Spinal cord (tissue), 10 donors: ENCODE data around the gene ZNF215. TPM values are rescaled to one million over a fixed set of nuclear protein-coding genes. Genes with fewer than 3 reads are reported as not detected.
"Not testable (repeated sequence)": the region's sequence is repeated elsewhere in the genome, so short reads cannot be mapped to it uniquely, and the experiment has no call there.

ENCODE experiments used
- DNase-seq, 6 donors: peaks; one replicate each; pipeline versions ENCODE4 v3.0.0 to v3.0.0-alpha.2; 2013 to 2015; ENCODE audit warnings: low spot score in 6 of 6, low read depth in 4 of 6
- H3K27ac ChIP-seq: one replicate; pipeline ENCODE4 v1.5.1; 2013; ENCODE audit warnings: low read depth, low read length, control low read depth
- H3K27me3 ChIP-seq: one replicate; pipeline ENCODE4 v1.6.1; 2013; ENCODE audit warnings: low read length; ENCODE audit not compliant: control insufficient read depth, insufficient read depth
- H3K36me3 ChIP-seq: one replicate; pipeline ENCODE4 v1.6.1; 2013; ENCODE audit warnings: low read length; ENCODE audit not compliant: control insufficient read depth, insufficient read depth
- H3K4me1 ChIP-seq: one replicate; pipeline ENCODE4 v1.6.1; 2013; ENCODE audit warnings: low read length; ENCODE audit not compliant: control insufficient read depth, insufficient read depth
- H3K4me3 ChIP-seq: one replicate; pipeline ENCODE4 v1.5.1; 2013; ENCODE audit warnings: low read depth, low read length, control low read depth
- H3K9me3 ChIP-seq: one replicate; pipeline ENCODE4 v1.6.1; 2013; ENCODE audit warnings: low read length; ENCODE audit not compliant: control insufficient read depth, insufficient read depth
- WGBS: methylation state at CpG from one replicate; pipeline ENCODE4 v1.1.5; 2013; ENCODE audit warnings: missing lambda C conversion rate; ENCODE audit not compliant: insufficient coverage; 5-methylcytosine and 5-hydroxymethylcytosine counted together
- polyA plus RNA-seq, 2 donors: library from polyadenylated mRNA; unstranded; fragments of 120-200 nt; gene quantifications; one replicate each; pipeline ENCODE4 v1.2.1, GENCODE V29; 2013; ENCODE audit not compliant: insufficient read length in 2 of 2
- total RNA-seq, 2 donors: library from RNA; depleted of rRNA in 1 of 2; stranded (reverse); fragments of 120-200 nt in 1 of 2; fragments of >200 nt in 1 of 2; gene quantifications; one replicate each; pipeline versions ENCODE4 v1.2.3 to v1.2.4, GENCODE V29; 2013 to 2014
- donor health status: healthy.

ZNF215 gene
- total and polyA plus RNA-seq, 4 donors = 2.5 to 4.3 (median 2.9) TPM

DNA sequence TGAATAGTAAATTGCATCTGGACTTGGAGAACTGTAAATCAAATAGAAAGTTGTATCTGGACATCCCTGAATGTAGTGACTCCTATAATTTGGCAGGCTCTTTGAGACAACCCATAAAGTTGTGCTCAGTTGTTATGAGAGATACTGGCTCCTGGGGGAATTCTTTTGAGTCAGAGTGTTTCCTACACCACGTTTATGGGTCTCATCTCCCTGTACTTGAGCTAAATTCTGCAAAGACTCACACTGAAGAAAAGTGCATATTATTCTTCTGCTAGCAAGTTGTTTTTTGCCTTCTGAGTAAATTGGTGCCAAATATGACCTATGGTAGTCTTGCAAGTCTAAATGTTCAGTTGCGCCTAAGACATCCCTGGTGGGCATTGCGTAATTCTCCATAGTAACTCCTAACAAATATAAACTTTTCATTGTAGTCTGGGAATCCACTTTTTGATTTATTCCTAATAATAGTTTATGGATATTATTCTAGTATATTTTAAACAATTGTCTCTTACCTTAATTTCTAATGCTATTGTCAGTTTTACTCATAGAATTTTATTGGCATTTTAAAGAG is 5.0 kb downstream of the ZNF215 start:
- no CpG with 5 or more reads among the region's 3 CpGs for WGBS

DNA sequence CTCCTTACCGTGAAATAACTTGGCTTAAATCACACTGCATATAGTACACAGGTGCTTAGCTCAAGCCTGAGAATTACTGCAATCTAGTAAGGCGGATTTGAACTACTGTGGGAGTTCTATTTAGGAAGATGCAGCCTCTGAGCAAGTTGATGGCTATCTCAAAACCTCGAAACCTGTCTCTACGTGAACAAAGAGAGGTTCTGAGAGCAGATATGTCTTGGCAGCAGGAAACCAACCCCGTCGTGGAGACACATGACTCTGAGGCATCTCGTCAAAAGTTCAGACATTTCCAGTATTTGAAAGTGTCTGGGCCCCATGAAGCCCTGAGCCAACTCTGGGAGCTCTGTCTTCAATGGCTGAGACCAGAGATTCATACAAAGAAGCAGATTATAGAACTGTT is 5.9 kb downstream of the ZNF215 start:
- Histone ChIP-seq H3K36me3 (no peaks in the 10 kb centered on the region), H3K9me3 (no peaks in the 10 kb centered on the region), H3K4me3 (no peak overlapping the region), H3K4me1 (no peaks in the 10 kb centered on the region), H3K27ac (no peak overlapping the region), H3K27me3 (no peaks in the 10 kb centered on the region)
- DNase-seq = no peak
- 82% methylated on average over 6 of the region's 7 CpGs for WGBS

More for the DNA sequence above, 5.0 kb downstream of the ZNF215 start:
- Histone ChIP-seq H3K36me3 (no peaks in the 10 kb centered on the region), H3K4me1 (peaks cover 7% of the 10 kb centered on the region), H3K27ac (no peak overlapping the region), H3K9me3 (no peaks in the 10 kb centered on the region), H3K27me3 (no peaks in the 10 kb centered on the region), H3K4me3 (no peak overlapping the region)
- DNase-seq = no peak

DNA sequence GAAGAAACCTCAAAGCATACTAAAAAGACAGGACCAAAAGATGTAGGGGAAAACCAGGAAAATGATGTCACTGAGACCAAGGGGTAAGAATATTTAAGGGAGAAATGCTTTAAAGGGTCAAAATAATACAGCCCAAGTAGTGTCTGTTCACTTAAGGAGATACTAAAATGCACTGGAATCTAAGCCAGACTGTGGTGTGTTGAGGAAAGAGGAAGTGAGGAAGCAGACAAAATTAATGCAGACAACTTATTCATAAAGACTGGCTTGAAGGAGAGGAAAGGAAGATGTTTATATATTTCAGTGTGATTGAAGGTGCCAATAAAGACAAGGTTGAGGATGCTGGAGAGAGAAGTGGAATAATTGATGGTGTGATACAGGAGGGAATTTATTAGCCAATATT is 15.7 kb downstream of the ZNF215 start:
- Histone ChIP-seq H3K27me3 (no peaks in the 10 kb centered on the region), H3K9me3 (no peaks in the 10 kb centered on the region), H3K36me3 (no peaks in the 10 kb centered on the region), H3K27ac (no peak overlapping the region), H3K4me1 (no peaks in the 10 kb centered on the region), H3K4me3 (no peak overlapping the region)
- no peak for DNase-seq

DNA sequence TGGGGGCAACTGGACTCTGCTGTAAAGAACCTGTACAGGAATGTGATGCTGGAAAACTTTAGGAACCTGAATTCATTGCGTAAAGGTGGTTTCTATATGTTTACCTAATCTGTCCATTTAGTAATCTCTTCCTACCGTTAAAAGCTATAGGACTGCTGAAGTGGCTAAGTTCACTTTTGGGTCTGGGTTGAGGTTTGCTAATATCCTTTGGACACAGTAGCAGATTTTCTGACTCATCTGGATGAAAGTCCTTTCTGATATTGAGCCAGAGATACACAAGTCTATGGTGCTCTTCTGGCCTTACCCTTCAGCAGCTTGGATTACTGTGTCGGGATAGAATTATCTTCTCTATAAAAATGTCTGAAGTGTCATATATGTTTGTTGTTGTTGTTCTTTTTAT is 16.9 kb downstream of the ZNF215 start:
- Histone ChIP-seq H3K27me3 (no peaks in the 10 kb centered on the region), H3K27ac (no peak overlapping the region), H3K4me1 (no peaks in the 10 kb centered on the region), H3K4me3 (no peak overlapping the region), H3K9me3 (no peaks in the 10 kb centered on the region), H3K36me3 (no peaks in the 10 kb centered on the region)
- no peak for DNase-seq
- WGBS = no CpG with 5 or more reads among the region's 3 CpGs

DNA sequence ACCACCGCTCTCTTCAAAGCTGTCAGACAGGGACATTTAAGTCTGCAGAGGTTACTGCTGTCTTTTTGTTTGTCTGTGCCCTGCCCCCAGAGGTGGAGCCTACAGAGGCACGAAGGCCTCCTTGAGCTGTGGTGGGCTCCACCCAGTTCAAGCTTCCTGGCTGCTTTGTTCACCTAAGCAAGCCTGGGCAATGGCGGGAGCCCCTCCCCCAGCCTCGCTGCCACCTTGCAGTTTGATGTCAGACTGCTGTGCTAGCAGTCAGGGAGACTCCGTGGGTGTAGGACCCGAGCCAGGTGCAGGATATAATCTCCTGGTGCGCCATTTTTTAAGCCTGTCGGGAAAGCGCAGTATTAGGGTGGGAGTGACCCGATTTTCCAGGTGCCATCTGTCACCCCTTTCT is 28.0 kb downstream of the ZNF215 start:
- DNase-seq, H3K27ac ChIP-seq, H3K27me3 ChIP-seq, H3K36me3 ChIP-seq, H3K4me1 ChIP-seq, H3K9me3 ChIP-seq, H3K4me3 ChIP-seq: not testable (repeated sequence)
- 95% methylated on average over 9 of the region's 10 CpGs for WGBS

DNA sequence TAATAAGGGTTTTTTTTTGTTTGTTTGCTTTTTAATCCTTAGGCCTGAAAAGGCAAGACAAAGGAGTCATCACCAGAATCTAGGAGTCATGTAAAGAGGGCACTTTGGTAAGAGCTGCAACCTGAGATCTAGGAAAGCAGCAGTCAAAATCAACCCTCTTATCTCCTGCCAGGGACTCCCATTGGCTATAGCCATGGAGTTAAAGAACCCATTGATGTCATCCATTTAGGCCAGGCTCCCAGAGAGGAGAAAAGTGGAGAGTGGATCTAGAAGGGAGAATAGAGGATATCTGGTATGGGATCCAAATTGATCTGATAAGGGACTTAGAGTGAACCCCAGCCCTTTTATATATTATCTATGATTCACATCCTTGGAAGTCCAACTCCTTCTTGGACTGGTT is 35.9 kb downstream of the ZNF215 start:
- Histone ChIP-seq H3K4me1 (no peaks in the 10 kb centered on the region), H3K36me3 (no peaks in the 10 kb centered on the region), H3K27me3 (no peaks in the 10 kb centered on the region), H3K27ac (no peak overlapping the region), H3K9me3 (no peaks in the 10 kb centered on the region), H3K4me3 (no peak overlapping the region)
- DNase-seq = no peak

DNA sequence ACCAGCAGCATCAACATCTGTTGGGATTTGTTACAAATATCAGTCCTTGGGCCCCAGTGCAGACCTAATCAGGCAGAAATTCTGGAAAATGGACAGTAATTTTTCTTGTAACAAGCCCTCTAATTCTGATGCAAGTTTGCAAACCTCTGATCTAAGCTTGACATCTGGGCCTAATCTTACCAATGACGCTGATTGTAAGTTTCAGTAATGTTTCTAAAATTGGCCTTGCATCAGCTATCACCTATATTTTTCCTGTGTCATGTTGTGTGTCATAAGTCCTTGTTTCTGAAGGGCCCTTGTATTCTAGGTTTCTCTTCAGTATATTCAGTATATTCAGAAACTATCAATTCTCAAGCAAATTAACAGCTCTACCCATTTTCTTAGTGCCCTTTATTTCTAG is 36.4 kb downstream of the ZNF215 start:
- H3K9me3 ChIP-seq = no peaks in the 10 kb centered on the region
- H3K4me3 ChIP-seq = no peak overlapping the region
- no peak overlapping the region for H3K27ac ChIP-seq
- DNase-seq = no peak
- H3K36me3 ChIP-seq = no peaks in the 10 kb centered on the region
- no CpG with 5 or more reads among the region's 1 CpG for WGBS
- H3K4me1 ChIP-seq = no peaks in the 10 kb centered on the region
- H3K27me3 ChIP-seq = no peaks in the 10 kb centered on the region

DNA sequence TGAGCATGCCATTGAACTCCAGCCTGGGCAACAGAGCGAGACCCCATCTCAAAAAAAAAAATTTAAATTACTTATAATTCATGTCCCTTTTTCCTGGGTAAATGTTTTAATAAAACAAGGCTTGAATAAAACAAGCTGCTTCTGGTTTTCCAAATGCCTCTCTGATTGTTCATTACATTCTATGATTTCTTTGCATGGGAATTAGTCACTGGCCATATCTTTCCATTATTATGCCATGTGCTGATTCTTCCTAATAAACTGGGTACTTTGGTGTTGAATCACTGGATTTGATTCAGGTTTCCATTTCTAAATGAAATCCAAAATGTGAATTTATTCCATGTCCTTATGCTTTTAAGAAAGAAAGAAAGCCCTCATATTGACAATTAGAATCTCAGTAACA is 42.6 kb downstream of the ZNF215 start:
- no peaks in the 10 kb centered on the region for H3K36me3 ChIP-seq
- no peaks in the 10 kb centered on the region for H3K4me1 ChIP-seq
- H3K27me3 ChIP-seq = no peaks in the 10 kb centered on the region
- WGBS = no CpG with 5 or more reads among the region's 1 CpG
- DNase-seq = no peak
- no peak overlapping the region for H3K4me3 ChIP-seq
- H3K27ac ChIP-seq = no peak overlapping the region
- H3K9me3 ChIP-seq = no peaks in the 10 kb centered on the region

DNA sequence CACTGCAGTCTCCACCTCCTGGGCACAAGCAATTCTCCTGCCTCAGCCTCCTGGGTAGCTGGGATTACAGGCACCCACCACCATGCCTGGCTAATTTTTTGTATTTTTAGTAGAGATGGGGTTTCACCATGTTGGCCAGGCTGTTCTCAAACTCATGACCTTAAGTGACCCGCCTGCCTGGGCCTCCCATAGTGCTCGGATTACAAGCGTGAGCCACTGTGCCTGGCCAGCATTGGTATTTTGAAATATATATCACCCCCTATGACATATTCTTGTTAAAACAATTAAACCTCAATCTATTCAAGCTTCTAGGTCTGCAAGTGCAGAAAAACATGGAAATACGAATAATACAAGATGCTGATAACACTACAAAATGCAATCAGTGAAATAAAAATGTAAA is 43.6 kb downstream of the ZNF215 start:
- H3K4me1 ChIP-seq, H3K27ac ChIP-seq, H3K4me3 ChIP-seq, H3K27me3 ChIP-seq, DNase-seq, H3K9me3 ChIP-seq, H3K36me3 ChIP-seq: not testable (repeated sequence)
- 75% methylated on average over 3 of the region's 4 CpGs for WGBS

DNA sequence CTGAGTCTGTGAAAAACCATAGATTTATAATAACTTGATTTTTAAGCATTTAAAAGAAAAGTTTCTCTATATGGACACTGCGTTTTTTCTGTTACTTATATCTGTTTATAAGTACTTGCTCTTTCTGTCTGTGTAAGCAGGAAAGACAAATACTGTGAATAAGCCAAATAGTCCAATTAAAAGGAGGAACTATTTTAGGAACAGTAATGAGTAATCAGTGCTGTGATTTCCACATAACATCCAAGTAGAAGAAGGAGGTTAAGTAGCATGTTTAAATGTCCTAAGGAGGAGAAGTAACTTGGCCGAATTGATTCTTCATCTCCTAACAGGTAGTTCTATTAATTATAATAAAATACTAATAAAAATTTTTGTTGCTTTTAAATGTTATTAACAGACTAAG is 53.1 kb downstream of the ZNF215 start:
- Histone ChIP-seq H3K4me1 (no peaks in the 10 kb centered on the region), H3K9me3 (no peaks in the 10 kb centered on the region), H3K27ac (no peak overlapping the region), H3K36me3 (no peaks in the 10 kb centered on the region), H3K4me3 (no peak overlapping the region), H3K27me3 (no peaks in the 10 kb centered on the region)
- no peak for DNase-seq
- no CpG with 5 or more reads among the region's 2 CpGs for WGBS
